NCI-H524 treated with DMSO at 0.1 percent for 48 hours (cell line): ENCODE data around the gene RYR2.

ENCODE experiments used
- DNase-seq: peaks from one replicate; lab custom pipeline; 2025; lab: John Stamatoyannopoulos, UW

Gene RYR2

GRCh38 chr1:237858992-237859391 is 817.0 kb downstream of the RYR2 start:
- no peak for DNase-seq

GRCh38 chr1:237861944-237862343 is 820.0 kb downstream of the RYR2 start:
- no peak for DNase-seq

- no peak for DNase-seq
Measured at GRCh38 chr1:237863234-237863633, 821.2 kb downstream of the RYR2 start.

GRCh38 chr1:237864338-237865244 is 822.6 kb downstream of the RYR2 start:
- DNase-seq, result no peak

- DNase-seq, result no peak
Measured at GRCh38 chr1:237867380-237867888, 825.5 kb downstream of the RYR2 start.

- DNase-seq, result no peak
Measured at GRCh38 chr1:237868817-237869600, 827.0 kb downstream of the RYR2 start.

- no peak for DNase-seq
Measured at GRCh38 chr1:237873487-237874211, 831.7 kb downstream of the RYR2 start.

GRCh38 chr1:237875291-237875690 is 833.3 kb downstream of the RYR2 start:
- DNase-seq, result no peak

- DNase-seq, result no peak
Measured at GRCh38 chr1:237877631-237878030, 835.6 kb downstream of the RYR2 start.

- no peak for DNase-seq
Measured at GRCh38 chr1:237878406-237878805, 836.4 kb downstream of the RYR2 start.

- no peak for DNase-seq
Measured at GRCh38 chr1:237879195-237879594, 837.2 kb downstream of the RYR2 start.
